Epidermal melanocyte (primary cell): ENCODE results near the gene PCSK6.

Experiments used
- DNase-seq: peaks from one replicate; pipeline ENCODE4 v3.0.0; 2011; ENCODE audit warnings: low spot score; ENCODE audit not compliant: insufficient read length

PCSK6 gene

DNA sequence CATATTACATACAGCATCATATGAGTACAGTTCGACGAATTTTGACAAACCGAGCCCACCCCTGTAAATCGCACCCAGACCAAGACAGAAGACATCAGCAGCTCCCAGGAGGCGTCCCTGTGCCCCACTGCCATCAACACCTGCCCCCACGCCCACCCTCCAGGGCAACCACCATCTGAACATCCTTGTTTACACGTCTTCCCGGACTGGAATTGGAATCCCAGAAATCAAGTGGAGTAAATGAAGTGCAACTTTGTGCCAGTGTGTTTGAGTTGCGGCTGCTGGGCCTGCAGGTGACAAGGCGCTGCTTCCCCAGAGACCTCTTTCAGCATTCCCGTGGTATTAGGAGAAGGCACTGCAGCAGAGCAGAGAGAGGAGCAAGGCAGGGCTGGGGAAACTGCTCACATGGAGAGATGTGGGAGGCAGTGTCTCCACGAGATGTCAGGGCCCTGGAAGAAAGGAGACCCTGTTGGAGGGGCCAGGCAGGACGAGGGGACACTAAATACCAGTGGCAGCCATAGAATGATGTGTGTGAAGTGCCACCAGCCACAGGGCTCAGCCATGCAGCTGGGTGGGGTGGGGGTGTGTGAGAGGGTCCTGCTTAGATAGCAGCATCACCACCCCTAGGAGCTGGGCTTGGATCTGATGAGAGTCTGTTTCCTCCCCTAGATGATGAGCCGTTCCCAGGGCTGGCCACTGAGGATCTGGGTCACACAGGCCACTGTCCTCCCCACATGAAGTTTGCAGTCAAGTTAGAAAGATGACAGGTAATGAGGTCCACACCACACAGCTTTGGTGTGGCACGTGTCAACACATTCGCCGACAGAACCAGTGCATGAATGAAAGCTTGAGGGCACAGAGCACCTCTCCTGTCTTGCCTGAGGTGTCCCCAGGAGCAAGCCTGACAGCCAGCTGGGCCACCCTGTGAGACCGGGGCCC, 33.4 kb upstream of the PCSK6 start:
- DNase-seq, result no peak

DNA sequence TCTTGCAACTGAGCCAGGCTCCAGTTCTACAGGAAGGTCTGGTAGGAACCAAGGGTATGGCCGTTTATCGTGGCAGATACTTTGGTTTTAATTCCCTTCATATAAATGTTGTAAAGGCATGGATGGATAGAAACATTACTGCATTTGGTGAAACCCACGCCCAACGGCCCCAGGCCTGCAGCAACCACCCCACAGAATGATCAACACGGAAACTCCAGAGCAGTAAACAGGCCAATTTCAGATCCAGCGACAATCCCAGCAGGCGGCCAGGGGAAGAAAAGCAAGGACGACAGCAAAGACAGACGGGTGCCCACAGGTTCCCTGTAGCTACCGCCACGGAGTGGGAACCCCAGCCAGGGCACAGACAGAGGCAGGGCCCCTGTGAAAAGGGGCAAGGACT, 32.6 kb upstream of the PCSK6 start:
- no peak for DNase-seq

DNA sequence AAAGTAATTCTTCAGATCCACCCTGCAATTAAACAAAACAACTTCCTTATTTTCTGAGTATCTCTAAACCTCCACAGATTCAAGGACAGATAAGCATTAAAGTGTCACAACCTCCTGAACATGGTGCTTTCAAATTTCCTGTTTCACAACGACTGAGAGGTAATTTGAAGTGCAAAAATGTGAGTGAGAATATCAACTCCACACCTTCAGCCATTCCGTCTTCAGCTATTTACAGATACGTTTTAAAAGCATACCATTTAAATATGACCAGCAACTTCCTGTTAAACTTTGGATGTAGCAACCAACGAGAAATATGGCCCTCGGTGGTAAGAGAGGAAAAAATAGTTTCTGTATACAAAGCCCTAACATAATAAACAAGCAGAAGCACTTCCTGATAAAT, 32.1 kb upstream of the PCSK6 start:
- DNase-seq, result no peak

- DNase-seq, result no peak
Measured at GRCh38 chr15:101521069-101521468, 31.6 kb upstream of the PCSK6 start.

DNA sequence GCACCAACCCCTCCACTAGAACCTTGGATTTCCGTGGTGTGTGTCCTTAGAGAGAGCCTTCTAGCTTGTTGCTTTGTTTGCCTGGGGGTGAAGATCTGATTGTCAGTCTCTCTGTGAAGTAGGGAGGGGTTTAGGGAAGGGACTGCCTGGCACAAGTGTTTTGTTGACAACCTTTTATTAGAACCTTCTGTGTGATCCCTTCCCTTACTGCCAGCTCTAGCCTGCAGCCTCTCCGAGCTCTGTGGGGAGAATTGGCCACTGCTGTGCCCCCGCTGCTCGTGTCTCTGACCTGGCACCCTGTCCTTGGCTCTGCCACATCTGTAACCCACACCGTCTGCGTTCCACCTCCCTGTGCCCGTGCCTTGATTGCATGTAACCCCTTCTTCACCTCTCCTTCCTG, 30.9 kb upstream of the PCSK6 start:
- no peak for DNase-seq

GRCh38 chr15:101517504-101517903, 28.0 kb upstream of the PCSK6 start:
- DNase-seq, result no peak

DNA sequence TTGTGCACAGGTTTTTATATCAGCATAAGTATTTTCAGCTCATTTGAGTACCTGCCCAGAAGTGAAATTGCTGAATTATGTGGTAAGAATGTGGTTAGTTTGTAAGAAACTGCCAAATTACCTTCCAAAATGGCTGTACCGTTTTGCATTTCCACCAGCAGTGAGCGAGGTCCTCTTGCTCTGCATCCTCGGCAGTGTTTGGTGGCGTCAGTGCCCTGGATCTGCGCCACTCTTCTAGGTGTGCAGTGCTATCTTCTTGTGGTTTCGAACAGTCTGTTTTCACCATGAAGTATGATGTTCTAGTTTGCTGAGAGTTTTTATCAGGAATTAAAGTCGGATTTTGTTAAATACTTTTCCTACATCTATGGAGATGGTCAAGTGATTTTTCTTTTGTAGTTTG, 24.8 kb upstream of the PCSK6 start:
- DNase-seq, result no peak

GRCh38 chr15:101511717-101512116, 22.2 kb upstream of the PCSK6 start:
- no peak for DNase-seq

DNA sequence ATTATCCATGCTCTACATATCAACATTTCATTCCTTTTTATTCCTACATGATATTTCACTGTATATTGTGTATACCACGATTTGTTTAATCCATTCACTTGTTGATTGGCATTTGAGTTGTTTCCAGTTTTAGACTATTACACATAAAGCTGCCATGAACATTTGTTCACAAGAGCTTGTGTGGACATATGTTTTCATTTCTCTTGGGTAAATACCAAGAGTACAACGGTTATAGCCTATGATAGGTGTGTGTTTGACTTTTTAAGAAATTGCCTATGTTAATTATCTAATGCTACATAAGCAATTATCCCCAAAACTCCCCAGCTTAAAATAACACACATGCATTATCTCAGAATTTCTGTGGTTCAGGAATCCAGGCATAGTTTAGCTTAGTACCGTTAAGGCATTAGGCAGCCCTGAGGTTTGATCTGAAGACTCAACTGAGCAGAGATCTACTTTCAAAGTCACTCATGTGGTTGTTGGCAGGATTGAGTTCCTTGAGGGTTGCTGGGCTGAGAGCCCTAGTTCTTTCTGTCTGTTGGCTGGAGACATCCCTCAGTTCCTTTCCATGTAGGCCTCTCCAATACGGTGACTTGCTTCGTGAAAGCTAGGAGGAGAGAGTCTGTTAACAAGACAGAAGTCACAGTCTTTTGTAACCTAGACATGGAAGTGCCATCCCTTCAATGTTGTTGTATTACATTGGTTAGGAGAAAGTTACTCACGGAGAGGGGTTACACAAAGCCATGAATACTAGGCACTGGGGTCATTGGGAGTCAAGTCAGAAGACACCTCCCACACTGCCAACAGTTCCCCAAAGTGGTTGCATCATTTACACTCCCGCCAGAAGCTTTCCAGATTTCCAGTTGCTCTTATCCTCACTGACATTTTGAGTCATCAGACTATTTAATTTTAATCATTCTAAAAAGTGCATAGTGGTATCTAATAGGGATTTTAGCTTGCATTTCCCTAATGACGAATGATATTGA, 21.0 kb upstream of the PCSK6 start:
- no peak for DNase-seq

DNA sequence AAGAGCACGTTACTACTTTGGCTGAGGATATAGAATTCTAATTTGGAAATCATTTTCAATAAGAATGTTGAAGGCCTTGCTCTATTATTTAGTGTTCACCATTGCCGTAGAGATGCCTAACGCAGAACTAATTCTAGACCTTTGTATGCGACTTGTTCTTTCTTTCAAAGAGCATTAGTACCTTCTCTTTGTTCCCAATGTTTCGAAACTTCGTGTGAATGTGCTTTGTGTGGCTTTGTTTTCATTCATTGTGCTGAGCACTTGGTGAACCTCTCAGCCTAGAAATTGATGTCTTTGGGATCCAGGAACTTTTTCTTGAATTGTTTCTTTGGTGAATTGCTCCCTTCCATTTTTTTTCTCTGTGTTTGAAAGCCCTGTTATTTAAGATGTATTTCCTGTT, 19.8 kb upstream of the PCSK6 start:
- DNase-seq, result no peak

DNA sequence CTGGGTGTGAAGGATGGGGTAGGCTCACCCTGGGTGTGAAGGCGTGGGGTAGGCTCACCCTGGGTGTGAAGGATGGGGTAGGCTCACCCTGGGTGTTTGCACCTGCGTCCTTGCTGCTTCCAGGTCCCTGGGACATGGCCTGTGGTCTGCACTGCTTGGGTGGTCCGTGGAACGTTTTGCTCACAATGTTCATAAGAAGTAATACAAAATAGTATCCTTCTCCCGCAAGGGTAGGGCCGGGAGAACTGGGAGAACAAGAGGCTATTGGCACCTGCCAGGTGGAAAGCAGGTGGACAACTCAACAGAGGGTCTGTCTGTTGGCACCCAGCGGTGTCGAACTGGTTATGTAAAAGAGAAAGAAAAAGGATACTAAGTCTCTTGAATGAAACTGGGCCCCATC, 17.0 kb upstream of the PCSK6 start:
- no peak for DNase-seq

DNA sequence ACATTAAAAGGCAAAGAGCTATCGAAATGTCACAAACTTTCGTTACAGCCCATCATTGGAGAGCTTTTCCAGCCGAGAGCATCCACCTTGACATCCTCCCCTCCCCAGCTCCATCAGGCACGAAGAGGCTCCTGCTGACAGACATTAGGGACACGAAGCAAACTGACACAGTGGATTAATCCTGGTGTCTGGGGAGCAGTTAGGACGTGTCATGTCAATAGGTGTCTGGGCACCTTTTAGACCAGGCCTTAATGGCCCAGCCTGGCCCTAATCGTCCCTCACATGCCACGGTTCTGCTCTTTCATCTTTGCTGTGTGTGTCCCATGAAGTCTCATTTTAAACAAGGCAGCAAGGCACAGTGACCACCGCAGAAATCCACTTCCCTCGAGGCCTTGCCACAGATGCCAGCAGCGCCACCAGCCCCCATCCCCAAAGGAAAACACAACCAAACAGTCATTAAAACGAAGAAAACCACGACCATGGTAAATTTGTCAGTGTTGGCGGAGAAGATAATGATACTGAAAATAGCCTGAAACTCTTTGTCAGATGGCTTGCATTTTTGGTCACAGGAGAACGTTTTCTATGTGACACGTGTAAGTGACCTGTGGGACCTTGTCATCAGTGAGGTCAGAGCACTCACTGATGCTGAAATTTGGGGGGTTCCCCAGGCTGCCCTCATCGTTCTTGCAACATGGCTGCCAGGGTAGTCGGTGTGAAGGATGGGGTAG, 16.3 kb upstream of the PCSK6 start:
- DNase-seq, result no peak

- no peak for DNase-seq
Measured at GRCh38 chr15:101504866-101505609, 15.5 kb upstream of the PCSK6 start.

DNA sequence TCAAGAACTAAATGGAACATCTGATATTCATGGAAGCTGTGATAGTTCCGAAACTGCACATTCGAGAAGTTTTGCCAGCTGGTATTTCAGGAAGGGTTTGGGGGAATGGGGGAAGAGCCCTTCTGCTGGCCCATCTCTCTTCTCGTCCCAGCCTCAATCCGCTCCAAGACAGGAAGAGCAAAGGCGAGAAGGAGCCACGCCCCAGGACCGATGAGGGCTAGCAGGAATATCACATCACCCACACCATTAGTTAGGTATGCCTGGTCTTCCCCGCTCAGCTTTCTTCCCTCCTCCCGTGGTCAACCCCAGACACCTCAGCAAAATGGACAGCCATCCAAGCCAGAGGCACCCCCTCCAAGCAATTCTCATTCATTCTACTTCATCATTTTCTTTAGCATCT, 14.9 kb upstream of the PCSK6 start:
- no peak for DNase-seq

- DNase-seq, result no peak
Measured at GRCh38 chr15:101503296-101503599, 13.7 kb upstream of the PCSK6 start.

DNA sequence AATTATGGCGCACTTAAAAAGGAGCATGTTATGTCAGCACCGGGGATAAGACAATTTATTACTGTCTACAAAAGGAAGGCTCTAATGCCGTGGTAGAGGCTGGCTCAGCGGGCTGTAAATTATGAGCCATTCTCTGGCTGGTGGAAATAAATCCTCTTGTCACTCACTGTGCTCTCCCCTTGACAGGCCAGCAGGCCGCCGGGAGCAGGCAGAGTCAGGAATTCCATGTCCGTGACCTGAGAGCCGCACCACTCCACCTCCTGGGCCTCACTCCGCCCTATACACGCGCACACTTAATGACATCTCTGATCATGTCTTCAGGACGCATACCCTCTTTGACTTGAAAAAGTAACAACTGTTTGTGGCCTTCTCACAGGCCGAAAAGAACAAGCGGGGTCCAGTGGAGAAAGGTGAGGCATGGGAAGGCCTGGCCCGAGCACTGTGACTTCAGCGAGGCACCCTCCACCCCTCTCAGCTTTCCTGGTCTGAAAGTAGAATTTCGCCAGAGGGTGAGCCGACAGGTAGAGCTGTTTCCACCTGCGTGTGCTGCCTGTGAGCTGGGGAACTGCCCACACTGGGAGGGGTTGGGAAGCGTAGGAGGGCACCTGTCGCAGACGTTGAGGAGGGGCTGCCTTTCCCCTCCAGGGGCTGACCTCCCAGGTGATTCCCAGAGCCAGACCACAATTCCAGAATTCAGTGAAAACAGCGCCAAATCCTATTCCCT, 13.2 kb upstream of the PCSK6 start:
- DNase-seq, result no peak

DNA sequence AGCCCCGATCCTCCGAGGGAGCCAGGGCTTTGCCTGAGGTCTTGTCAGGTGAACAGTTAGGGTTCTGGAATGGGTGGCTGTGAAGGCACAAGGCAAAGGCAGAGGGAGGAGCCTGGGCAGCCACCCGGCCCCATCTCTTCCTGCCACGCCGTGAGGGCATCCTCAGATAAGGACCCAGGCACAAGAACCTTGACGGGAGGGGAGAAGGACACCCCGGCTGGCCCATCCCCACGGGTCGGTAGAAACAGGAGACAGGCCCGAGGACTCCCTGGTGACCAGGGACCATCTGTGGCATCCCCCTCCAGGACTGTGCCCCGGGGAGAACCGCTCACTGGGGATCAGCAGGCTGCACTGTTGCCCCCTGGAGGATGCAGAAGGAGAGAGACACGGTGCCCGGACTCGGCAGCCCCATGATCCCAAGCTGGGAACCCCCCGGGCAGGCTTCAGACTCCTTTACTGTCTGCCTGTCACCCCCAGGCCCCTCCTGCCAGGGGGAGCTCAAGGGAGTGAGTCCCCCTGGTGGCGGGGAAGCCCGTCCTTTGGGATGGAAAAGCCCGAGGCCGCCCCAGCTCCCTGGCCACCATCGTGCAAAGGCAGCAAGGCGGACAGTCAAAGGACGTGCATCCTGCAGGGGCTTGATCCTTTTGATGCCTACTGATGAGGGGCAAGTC, 12.3 kb upstream of the PCSK6 start:
- DNase-seq, result no peak

DNA sequence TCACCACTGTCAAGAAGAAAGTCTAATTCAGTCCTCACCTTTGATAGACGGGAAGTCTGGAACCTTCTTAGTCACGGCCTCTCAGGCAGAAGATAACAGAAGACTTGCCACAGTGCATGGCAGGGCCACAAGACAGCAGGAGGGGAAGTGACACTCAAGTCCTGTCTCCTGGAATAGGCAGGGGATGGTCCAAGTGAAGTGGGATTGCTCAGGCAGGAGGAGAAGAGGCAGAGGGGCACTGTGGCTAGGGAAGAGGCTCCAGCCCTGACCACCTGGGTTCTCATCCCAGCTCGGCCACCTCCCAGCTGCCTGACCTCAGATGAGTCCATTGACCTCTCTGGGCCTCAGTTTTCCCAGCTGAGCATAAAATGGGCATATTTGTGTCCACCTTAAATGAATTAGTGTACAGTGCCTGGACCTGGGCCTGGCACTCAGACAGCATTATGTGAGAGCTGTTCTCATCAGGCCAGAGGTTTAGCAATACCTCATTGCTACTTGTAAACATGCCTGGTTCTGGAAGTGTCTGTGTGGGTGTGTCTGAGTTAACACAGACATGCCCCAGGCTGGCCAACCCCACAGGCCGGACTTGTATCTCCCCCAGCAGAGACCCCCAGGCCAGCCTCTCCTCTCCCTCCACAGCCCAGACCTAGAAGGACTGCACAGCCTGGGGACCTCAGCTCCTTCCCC, 11.5 kb upstream of the PCSK6 start:
- DNase-seq, result no peak
